ENCODE data around the gene RHO.
A peak's percentile ranks its signal among the peaks of the same experiment; 100 is the strongest.
"Not testable (repeated sequence)": the region's sequence is repeated elsewhere in the genome, so short reads cannot be mapped to it uniquely, and the experiment has no call there.

Gene RHO

GRCh38 chr3:129528589-129529100 is at the start of gene RHO:
RHO (plus strand) TSS chr3:129528639; CDS start chr3:129528734, 95 bp downstream.
- no peak for DNase-seq

GRCh38 chr3:129481225-129481765 is 47.1 kb upstream of the RHO start:
- DNase-seq: peak; percentile 50

- DNase-seq: no peak
Measured at GRCh38 chr3:129481766-129482332, 46.6 kb upstream of the RHO start.

- no peak for DNase-seq
Measured at GRCh38 chr3:129482721-129483120, 45.7 kb upstream of the RHO start.

GRCh38 chr3:129483870-129484269 is 44.6 kb upstream of the RHO start:
- DNase-seq: no peak

GRCh38 chr3:129485146-129485545 is 43.3 kb upstream of the RHO start:
- DNase-seq: not testable (repeated sequence)

DNA sequence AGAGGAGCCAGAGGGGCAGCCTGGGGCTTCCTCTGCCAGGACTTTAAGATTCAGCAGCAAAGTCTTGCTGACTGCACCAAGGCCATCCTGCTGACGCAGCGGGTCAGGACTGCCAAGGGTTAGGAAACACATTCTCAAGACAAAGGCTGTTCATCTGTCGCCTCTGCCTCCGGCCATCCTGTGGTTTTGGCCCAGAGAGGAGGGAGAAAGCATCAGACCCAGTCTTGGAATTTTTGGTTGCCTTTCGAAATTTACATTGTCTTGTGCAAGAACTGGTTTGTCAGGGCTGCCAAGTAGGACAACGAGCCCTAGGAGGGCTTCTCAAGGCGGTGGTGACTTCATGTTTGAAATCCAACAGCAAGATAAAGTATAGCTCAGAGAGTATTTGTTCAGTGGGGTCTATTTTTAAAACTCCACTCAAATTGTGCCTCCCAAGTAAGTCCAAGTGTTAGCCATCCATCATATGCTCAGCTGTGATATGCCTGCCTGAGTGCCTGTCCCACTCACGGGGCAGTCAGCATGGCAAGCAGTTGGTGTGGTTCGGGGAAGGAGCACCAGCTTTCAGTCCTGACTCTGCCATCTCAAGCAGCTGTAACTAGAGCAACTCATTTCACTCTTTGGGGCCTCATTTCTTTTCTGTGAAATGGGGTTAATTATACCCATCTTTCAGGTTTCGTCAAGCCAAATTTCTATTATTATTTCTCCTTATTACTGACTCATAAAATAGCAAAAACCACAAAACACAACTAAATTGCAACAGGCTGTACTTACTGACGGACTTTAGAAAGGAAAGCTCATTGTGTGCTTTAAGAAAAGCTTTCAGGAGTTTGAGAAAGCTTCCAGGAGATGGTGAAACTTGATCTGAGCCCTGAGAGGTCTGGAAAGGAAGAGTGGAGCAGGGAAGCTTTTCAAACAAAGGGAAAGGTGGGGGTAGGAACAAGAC is 42.4 kb upstream of the RHO start:
- DNase-seq: no peak

- DNase-seq: no peak
Measured at GRCh38 chr3:129486664-129487035, 41.8 kb upstream of the RHO start.

DNA sequence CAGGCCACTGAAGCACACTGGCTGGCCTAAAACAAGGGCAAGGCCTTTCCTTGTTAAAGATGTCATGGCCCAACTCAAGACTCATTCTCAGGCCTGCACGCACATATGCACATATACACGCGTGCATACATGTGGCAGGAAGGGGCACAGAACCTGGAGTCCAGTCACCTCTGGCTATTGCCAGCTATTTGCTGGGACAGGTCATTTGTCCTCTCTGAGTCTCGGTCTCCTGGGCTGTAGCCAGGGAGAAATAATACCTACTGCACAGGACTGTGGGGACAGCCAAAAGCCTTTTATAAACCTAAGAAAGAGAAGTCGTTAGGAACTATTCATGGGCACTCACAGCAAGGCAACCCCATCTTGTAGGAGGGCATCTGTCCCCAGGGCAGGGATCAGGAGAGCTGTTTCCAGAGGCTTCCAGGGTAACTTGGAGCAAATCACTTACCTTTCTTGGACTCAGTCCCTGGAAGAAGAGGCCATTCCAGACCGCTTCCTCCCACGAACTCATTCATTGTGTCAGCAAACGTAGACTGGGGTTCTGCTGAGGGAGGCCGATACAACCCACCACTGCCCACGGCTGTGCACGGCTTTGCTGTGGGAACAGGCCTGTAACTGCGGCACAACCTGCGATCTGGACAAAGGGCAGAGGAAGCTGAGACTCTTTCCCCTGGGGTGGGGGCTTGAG is 41.1 kb upstream of the RHO start:
- no peak for DNase-seq

DNA sequence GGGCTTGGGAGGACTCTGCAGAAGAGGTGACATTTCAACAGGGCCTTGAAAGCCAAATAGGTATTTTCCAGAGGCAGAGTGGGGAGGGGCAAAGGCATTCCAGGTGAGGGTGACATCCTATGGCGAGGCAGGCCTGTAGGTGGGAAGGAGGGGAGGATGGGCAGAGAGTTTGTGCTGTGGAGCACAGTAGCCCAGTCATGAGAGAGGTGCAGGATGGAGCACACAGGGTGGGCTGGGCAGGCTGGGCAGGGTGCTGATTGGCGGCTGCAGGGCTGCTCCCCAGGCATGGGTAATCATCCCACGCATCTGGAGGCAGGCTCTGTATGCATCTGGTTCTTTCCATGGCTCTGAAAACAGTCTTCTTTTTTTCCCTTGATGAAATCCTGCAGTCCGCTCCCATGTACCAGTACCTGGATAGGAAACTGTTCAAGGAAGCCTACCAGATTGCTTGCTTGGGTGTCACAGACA is 40.5 kb upstream of the RHO start:
- DNase-seq: not testable (repeated sequence)

DNA sequence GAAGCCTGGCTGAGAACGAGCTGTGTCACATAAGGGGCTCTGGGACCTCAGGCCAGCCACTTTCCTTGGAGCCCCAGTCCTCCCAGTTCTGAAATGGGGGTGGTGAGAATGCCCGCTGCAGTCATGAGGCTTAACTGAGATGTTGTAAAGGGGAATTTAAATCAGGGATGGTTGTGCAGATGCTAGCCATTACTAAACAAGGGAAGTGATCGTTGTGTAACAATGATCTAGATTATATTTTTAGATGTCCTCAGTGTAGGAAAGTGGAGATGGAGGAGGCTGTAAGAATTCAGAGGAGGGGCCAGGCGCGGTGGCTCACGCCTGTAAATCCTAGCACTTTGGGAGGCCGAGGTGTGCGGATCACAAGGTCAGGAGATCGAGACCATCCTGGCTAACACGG is 39.2 kb upstream of the RHO start:
- not testable (repeated sequence) for DNase-seq

DNA sequence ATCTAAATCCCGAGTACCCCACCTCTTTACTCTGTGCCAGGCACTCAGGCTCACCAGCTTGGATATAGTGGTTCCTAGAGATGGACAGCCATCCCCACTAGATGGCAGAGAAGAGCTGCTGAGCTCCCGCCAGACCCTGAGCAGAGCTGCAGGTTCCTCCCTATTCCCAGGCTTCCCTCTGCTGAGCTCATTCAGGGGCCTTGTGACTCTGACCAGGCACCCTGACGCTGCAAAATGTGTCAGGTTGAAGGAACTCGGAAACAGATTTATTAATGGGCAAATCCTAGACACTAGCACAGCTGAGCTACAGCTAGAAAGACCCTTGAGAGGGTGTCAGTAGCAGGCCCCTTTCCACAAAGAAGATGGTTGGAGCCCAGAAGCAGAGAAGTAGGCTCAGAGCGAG is 38.2 kb upstream of the RHO start:
- DNase-seq: peak; percentile 15

- DNase-seq: not testable (repeated sequence)
Measured at GRCh38 chr3:129491077-129491476, 37.4 kb upstream of the RHO start.

- no peak for DNase-seq
Measured at GRCh38 chr3:129491794-129492193, 36.6 kb upstream of the RHO start.

- DNase-seq: no peak
Measured at GRCh38 chr3:129492691-129493090, 35.7 kb upstream of the RHO start.

- no peak for DNase-seq
Measured at GRCh38 chr3:129493206-129493605, 35.2 kb upstream of the RHO start.

GRCh38 chr3:129494499-129494898 is 33.9 kb upstream of the RHO start:
- DNase-seq: not testable (repeated sequence)

- DNase-seq: not testable (repeated sequence)
Measured at GRCh38 chr3:129495006-129495639, 33.3 kb upstream of the RHO start.

DNA sequence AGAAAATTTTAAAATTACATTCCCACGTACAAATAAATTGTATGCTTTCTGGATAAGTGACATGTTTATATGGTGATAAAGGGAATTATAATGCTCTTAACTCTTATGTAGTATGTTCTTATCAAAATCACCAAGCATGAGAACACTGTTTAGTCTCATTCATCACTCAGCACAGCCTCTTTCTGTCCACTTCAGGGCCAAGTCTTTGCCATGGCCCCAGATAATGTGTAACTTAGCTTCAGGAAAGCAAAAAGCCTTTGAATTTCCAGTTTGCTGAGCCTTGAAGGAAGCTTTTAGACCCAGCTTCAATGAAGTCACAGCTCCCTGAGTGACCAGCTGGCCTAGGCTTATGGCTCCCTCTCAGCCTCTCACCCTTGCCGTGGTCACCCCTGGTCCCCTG is 30.6 kb upstream of the RHO start:
- not testable (repeated sequence) for DNase-seq

- not testable (repeated sequence) for DNase-seq
Measured at GRCh38 chr3:129498603-129499488, 29.6 kb upstream of the RHO start.

- DNase-seq: not testable (repeated sequence)
Measured at GRCh38 chr3:129499604-129500333, 28.7 kb upstream of the RHO start.

Measured in NCI-H2227 treated with DMSO at 0.1 percent for 48 hours (cell line).